Heart right ventricle (tissue), 16 donors: Measurements from ENCODE around the gene TIMM10B. TPM values are rescaled to one million over a fixed set of nuclear protein-coding genes. Genes with fewer than 3 reads are reported as not detected.
A peak's percentile ranks its signal among the peaks of the same experiment; 100 is the strongest.
"Not testable (repeated sequence)": the region's sequence is repeated elsewhere in the genome, so short reads cannot be mapped to it uniquely, and the experiment has no call there.

Source experiments
- ATAC-seq, 8 donors: fragments of 200-7000 bp; cut with Tn5 transposase; one replicate each; pipeline ENCODE4 v1.9.1; 2020; ENCODE audit warnings: mild to moderate bottlenecking in 8 of 8, moderate library complexity in 8 of 8, moderate number of reproducible peaks in 1 of 8
- DNase-seq, 2 donors: peaks; one replicate each; pipeline ENCODE4 v3.0.0-alpha.2; 2020
- H3K27ac ChIP-seq, 10 donors: fragments of 200-600 bp; sonication (generic) in 2 of 10; one replicate each; pipeline versions ENCODE4 v1.5.0 to v1.8.0; 2020 to 2022; ENCODE audit warnings: mild to moderate bottlenecking in 3 of 10
- H3K27me3 ChIP-seq, 7 donors: fragments of 200-600 bp; one replicate each; pipeline ENCODE4 v1.8.0; 2021 to 2022; ENCODE audit warnings: mild to moderate bottlenecking in 2 of 7
- H3K36me3 ChIP-seq, 9 donors: fragments of 200-600 bp; sonication (generic) in 1 of 9; one replicate each; pipeline versions ENCODE4 v1.5.0 to v1.8.0; 2020 to 2022; ENCODE audit warnings: mild to moderate bottlenecking in 2 of 9
- H3K4me1 ChIP-seq, 9 donors: fragments of 200-600 bp; sonication (generic) in 1 of 9; one replicate each; pipeline versions ENCODE4 v1.5.0 to v1.8.0; 2020 to 2022; ENCODE audit warnings: mild to moderate bottlenecking in 4 of 9
- H3K4me3 ChIP-seq, 10 donors: fragments of 200-600 bp; sonication (generic) in 2 of 10; one replicate each; pipeline versions ENCODE4 v1.5.0 to v1.8.0; 2020 to 2022; ENCODE audit warnings: mild to moderate bottlenecking in 7 of 10, moderate library complexity in 2 of 10
- H3K9me3 ChIP-seq, 11 donors: fragments of 200-600 bp in 10 of 11; sonication (generic) in 2 of 11; one replicate each; pipeline versions ENCODE4 v1.5.0 to v1.8.0; 2013 to 2022; ENCODE audit warnings: mild to moderate bottlenecking in 2 of 11, control low read depth in 1 of 11, moderate library complexity in 1 of 11
- CTCF ChIP-seq, 9 donors: fragments of 200-600 bp; sonication (generic) in 2 of 9; IDR thresholded peaks; one replicate each; pipeline versions ENCODE4 v1.5.0 to v1.8.0; 2021 to 2022; ENCODE audit warnings: antibody characterized with exemption in 9 of 9, mild to moderate bottlenecking in 5 of 9, moderate library complexity in 1 of 9
- WGBS, 2 donors: extraction: QIAGEN DNeasy Blood & Tissue Kit; methylation state at CpG; one replicate each; pipeline ENCODE4 v1.1.7; 2013; ENCODE audit warnings: inconsistent platforms in 1 of 2; 5-methylcytosine and 5-hydroxymethylcytosine counted together
- intact Hi-C, 10 donors: fragments of 100-400 bp; cut with DNase I; formaldehyde crosslinking; loops; one replicate each; pipeline versions ENCODE4 v1.11.1 to v1.14.2; 2022
- polyA plus RNA-seq, 2 donors: library from polyadenylated mRNA; stranded (reverse); fragments of 200-250 nt; gene quantifications; one replicate each; pipeline ENCODE4 v1.2.3, GENCODE V29; 2013
- total RNA-seq, 10 donors: library from RNA; stranded (reverse); fragmentation: NEBNext Ultra II Directional in 3 of 10; extraction: Animal tissue kit (Norgen Biotek cat#: 25700) in 3 of 10; gene quantifications; one replicate each; pipeline versions ENCODE4 v1.2.1 to v1.2.4, GENCODE V29; 2021 to 2023
- donor health status: Arrhythmogenic right ventricular cardiomyopathy.
- donor health status: ischemic (EF 13 %, LVEDD 7.1; RV severe dilation, severe dysfunction).
- donor health status: healthy with polysubstance abuse.
- donor health status: DM: no; HTN: yes; CAD: no.
- donor health status: DM: no; HTN: no; CAD: no.
- donor health status: ischemic (EF 25% LVEDD 6.9; RV normal size, moderate dysfunction).
- donor health status: ischemic (EF 25% LVEDD 5.7; RV mildly dilated, moderate dysfunction).
- donor health status: healthy.
- donor health status: DM: yes; HTN: yes; CAD: no.
- donor health status: Ischemic cardiomyopathy.
- donor health status: ischemic (EF 35%, LVEDD 5.7; RV mildly dilated, moderate dysfunction).
- donor health status: nonischemic (EF 11% LVEDD 7.7; RV severe dilation, severe dysfunction).
- donor health status: DM: yes; HTN: yes; CAD: no.
- donor health status: PGD.
- donor health status: ischemic (EF 29% LVEDD 5.4; RV normal size, mild dysfunction).
- donor health status: nonischemic (EF 23%, LVEDD 6.1; RV moderate dilation, normal function).

Gene TIMM10B
- total and polyA plus RNA-seq, 12 donors, result 10.0 to 21.6 (median 16.5) TPM

GRCh38 chr11:6504166-6504565 lies 22.9 kb downstream of the TIMM10B start:
- ATAC-seq (no peak), DNase-seq (no peak)
- no peak for TF ChIP-seq CTCF (IDR thresholded peaks at IDR 0.05)
- Histone ChIP-seq H3K4me3 (no peak overlapping the region), H3K4me1 (no peaks in the 10 kb centered on the region), H3K27me3 (no peaks in the 10 kb centered on the region), H3K36me3 (peaks cover 0 to 66% (median 22%) of the 10 kb centered on the region in 9 donors), H3K9me3 (no peaks in the 10 kb centered on the region), H3K27ac (no peak overlapping the region)
- intact Hi-C loops, result loop anchor here in 5 of 10 donors (2.0 to 5.0 kb wide), 4 partner anchors 62 to 125 kb away; partner anchors contain the start of gene HPX (in 1 of the 5)
- 82 to 86% methylated on average over 3 of the region's 3 CpGs for WGBS, 2 donors

GRCh38 chr11:6505577-6506240 lies 24.4 kb downstream of the TIMM10B start:
- intact Hi-C loops, result loop anchor here in 7 of 10 donors (1.0 to 5.0 kb wide), 6 partner anchors 63 to 128 kb away; partner anchors contain the start of gene HPX (in 1 of the 7)
- peaks cover 0 to 71% (median 27%) of the 10 kb centered on the region in 9 donors for H3K36me3 ChIP-seq
- H3K4me1 ChIP-seq, result no peaks in the 10 kb centered on the region
- ATAC-seq (peak in 5 of 8 donors; percentile 51 to 73 (median 61)), DNase-seq (peak in 1 of 2 donors; percentile 14)
- TF ChIP-seq CTCF (IDR thresholded peaks at IDR 0.05), result peak; percentile 51 to 84 (median 75)
- no peaks in the 10 kb centered on the region for H3K27me3 ChIP-seq
- no peak overlapping the region for H3K4me3 ChIP-seq
- no peaks in the 10 kb centered on the region for H3K9me3 ChIP-seq
- H3K27ac ChIP-seq, result no peak overlapping the region
- 51 to 54% methylated on average over 2 of the region's 2 CpGs for WGBS, 2 donors

- peaks cover 0 to 92% (median 5%) of the 10 kb centered on the region in 9 donors for H3K36me3 ChIP-seq
- ATAC-seq (peak in 4 of 8 donors; percentile 39 to 62 (median 48)), DNase-seq (no peak)
- H3K27ac ChIP-seq, result no peak overlapping the region
- peaks cover 0 to 9% (median 0%) of the 10 kb centered on the region in 9 donors for H3K4me1 ChIP-seq
- intact Hi-C loops, result no loop called here
- TF ChIP-seq CTCF (IDR thresholded peaks at IDR 0.05), result no peak
- peaks cover 0 to 7% (median 0%) of the 10 kb centered on the region in 11 donors for H3K9me3 ChIP-seq
- no peak overlapping the region for H3K4me3 ChIP-seq
- no peaks in the 10 kb centered on the region for H3K27me3 ChIP-seq
These were observed 35.6 kb downstream of the TIMM10B start for GRCh38 chr11:6516865-6517264.

- ATAC-seq, result no peak
- no peak for TF ChIP-seq CTCF (IDR thresholded peaks at IDR 0.05)
- intact Hi-C loops, result loop anchor here in 1 of 10 donors (10.0 kb wide), 1 partner anchor 165 kb away; the partner anchor contains the start of gene MRPL17
- Histone ChIP-seq H3K27ac (no peak overlapping the region), H3K36me3 (peaks cover 0 to 69% (median 0%) of the 10 kb centered on the region in 9 donors), H3K4me3 (no peak overlapping the region), H3K27me3 (no peaks in the 10 kb centered on the region), H3K9me3 (no peaks in the 10 kb centered on the region), H3K4me1 (peaks cover 0 to 6% (median 0%) of the 10 kb centered on the region in 9 donors)
- WGBS, 2 donors, result 87 to 90% methylated on average over 3 of the region's 3 CpGs
- DNase-seq, result no peak
These were observed 39.0 kb downstream of the TIMM10B start for GRCh38 chr11:6520265-6520664.

- not testable (repeated sequence) for ATAC-seq, H3K4me1 ChIP-seq, H3K27me3 ChIP-seq, H3K4me3 ChIP-seq, DNase-seq, H3K27ac ChIP-seq, H3K9me3 ChIP-seq
- 97 to 98% methylated on average over 3 of the region's 3 CpGs for WGBS, 2 donors
- H3K36me3 ChIP-seq, result peaks cover 0 to 64% (median 0%) of the 10 kb centered on the region in 9 donors
- intact Hi-C loops, result loop anchor here in 1 of 10 donors (10.0 kb wide), 1 partner anchor 163 kb away; the partner anchor contains the start of gene MRPL17
These were observed 40.6 kb downstream of the TIMM10B start for GRCh38 chr11:6521946-6522345.
